GM18505 (cell line): Measurements from ENCODE around the gene UBE4B.
"Not testable (repeated sequence)": the region's sequence is repeated elsewhere in the genome, so short reads cannot be mapped to it uniquely, and the experiment has no call there.

ENCODE experiments used
- ATAC-seq: cut with Tn5 transposase; IDR thresholded peaks from one replicate; pipeline ENCODE4 v1.9.1; 2021; ENCODE audit not compliant: unreplicated experiment
- POLR2A ChIP-seq: IDR thresholded peaks from 4 replicates; pipeline ENCODE4 v1.6.1; 2011; ENCODE audit warnings: borderline replicate concordance; ENCODE audit not compliant: insufficient read depth, insufficient read length; ENCODE audit errors: extremely low read depth

The UBE4B gene

GRCh38 chr1:10106756-10107475, 74.2 kb downstream of the UBE4B start:
- no peak for TF ChIP-seq POLR2A
- ATAC-seq, result no peak

GRCh38 chr1:10107476-10107847, 74.7 kb downstream of the UBE4B start:
- not testable (repeated sequence) for ATAC-seq

GRCh38 chr1:10108134-10108663, 75.4 kb downstream of the UBE4B start:
- TF ChIP-seq POLR2A, result no peak
- ATAC-seq, result no peak

GRCh38 chr1:10108948-10109708, 76.4 kb downstream of the UBE4B start:
- ATAC-seq, result no peak
- no peak for TF ChIP-seq POLR2A

- TF ChIP-seq POLR2A, result no peak
- ATAC-seq, result no peak
Measured at GRCh38 chr1:10113501-10113900, 80.7 kb downstream of the UBE4B start.

GRCh38 chr1:10114746-10115145, 82.0 kb downstream of the UBE4B start:
- no peak for TF ChIP-seq POLR2A
- no peak for ATAC-seq

GRCh38 chr1:10117132-10117531, 84.4 kb downstream of the UBE4B start:
- ATAC-seq, result no peak
- TF ChIP-seq POLR2A, result no peak

GRCh38 chr1:10117865-10118264, 85.1 kb downstream of the UBE4B start:
- no peak for TF ChIP-seq POLR2A
- no peak for ATAC-seq

- no peak for ATAC-seq
- no peak for TF ChIP-seq POLR2A
Measured at GRCh38 chr1:10121688-10122087, 88.9 kb downstream of the UBE4B start.

- ATAC-seq, result no peak
- no peak for TF ChIP-seq POLR2A
Measured at GRCh38 chr1:10122926-10123325, 90.2 kb downstream of the UBE4B start.

GRCh38 chr1:10128101-10128765, 95.5 kb downstream of the UBE4B start:
- no peak for ATAC-seq
- no peak for TF ChIP-seq POLR2A

GRCh38 chr1:10132316-10132715, 99.6 kb downstream of the UBE4B start:
- no peak for ATAC-seq

GRCh38 chr1:10132852-10133251, 100.1 kb downstream of the UBE4B start:
- ATAC-seq, result no peak

More at GRCh38 chr1:10132316-10132715, 99.6 kb downstream of the UBE4B start:
- no peak for TF ChIP-seq POLR2A

GRCh38 chr1:10140981-10141380, 108.2 kb downstream of the UBE4B start:
- no peak for TF ChIP-seq POLR2A
- no peak for ATAC-seq

More at GRCh38 chr1:10132852-10133251, 100.1 kb downstream of the UBE4B start:
- no peak for TF ChIP-seq POLR2A

GRCh38 chr1:10143961-10144485, 111.3 kb downstream of the UBE4B start:
- no peak for ATAC-seq
- no peak for TF ChIP-seq POLR2A
